Measurements from ENCODE around the gene PRDM10.

Gene PRDM10

DNA sequence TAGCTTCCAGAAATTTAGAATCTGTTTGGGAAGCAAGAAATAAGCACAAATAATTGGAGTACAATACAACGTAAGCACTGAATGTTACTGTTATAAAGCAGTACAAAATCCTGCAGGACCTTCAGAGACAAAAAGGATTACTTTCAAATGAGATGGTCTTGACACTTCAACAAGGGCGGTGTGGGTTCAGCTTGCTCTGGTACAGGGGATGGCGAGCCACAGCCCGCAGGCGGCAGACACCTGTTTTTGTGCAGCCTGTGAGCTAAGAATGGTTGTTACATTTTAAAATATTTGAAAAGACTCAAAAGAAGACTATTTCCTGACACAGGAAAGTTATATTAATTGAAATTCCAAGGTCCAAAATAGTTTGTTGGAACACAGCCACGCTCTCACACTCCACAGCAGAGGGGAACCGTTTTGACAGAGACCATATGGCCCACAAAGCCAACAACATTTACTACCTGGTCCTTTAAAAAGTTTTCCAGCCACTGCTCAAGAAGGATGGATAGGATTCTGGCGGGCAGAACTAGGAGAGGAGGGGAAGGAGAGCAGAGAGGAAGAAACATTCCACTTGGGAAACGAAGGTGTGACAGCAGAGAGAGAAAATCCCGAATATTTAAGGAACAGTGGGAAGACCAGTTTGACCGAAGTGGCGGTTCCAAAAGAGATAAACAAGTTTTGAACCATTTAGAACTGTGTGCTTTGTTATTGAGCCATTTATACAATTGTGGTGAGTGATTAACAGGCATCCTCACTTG is 6.3 kb downstream of the PRDM10 start:
- Histone ChIP-seq H3K4me2 (ENCODE audit: low read length) (no peak overlapping the region), H4K20me1 (ENCODE audit: insufficient read depth, low read length) (peaks cover 6% of the 10 kb centered on the region; the same call in 1 of the 2 replicates), H3K4me1 (ENCODE audit: low read length) (peaks cover 13% of the 10 kb centered on the region), H3K36me3 (replicated peaks; ENCODE audit: low read depth, low read length) (peaks cover 5% of the 10 kb centered on the region), H3K9ac (ENCODE audit: low read length) (no peak overlapping the region), H2AFZ (ENCODE audit: low read depth, low read length) (no peak overlapping the region), H3K79me2 (ENCODE audit: low read length) (peaks cover 32% of the 10 kb centered on the region), H3K4me3 (ENCODE audit: low read length) (no peak overlapping the region), H3K9me3 (ENCODE audit: insufficient read depth, low read length) (no peaks in the 10 kb centered on the region), H3K27me3 (ENCODE audit: low read depth, low read length) (no peaks in the 10 kb centered on the region), H3K27ac (ENCODE audit: low read length) (no peak overlapping the region)
- TF ChIP-seq, protein P1, sequence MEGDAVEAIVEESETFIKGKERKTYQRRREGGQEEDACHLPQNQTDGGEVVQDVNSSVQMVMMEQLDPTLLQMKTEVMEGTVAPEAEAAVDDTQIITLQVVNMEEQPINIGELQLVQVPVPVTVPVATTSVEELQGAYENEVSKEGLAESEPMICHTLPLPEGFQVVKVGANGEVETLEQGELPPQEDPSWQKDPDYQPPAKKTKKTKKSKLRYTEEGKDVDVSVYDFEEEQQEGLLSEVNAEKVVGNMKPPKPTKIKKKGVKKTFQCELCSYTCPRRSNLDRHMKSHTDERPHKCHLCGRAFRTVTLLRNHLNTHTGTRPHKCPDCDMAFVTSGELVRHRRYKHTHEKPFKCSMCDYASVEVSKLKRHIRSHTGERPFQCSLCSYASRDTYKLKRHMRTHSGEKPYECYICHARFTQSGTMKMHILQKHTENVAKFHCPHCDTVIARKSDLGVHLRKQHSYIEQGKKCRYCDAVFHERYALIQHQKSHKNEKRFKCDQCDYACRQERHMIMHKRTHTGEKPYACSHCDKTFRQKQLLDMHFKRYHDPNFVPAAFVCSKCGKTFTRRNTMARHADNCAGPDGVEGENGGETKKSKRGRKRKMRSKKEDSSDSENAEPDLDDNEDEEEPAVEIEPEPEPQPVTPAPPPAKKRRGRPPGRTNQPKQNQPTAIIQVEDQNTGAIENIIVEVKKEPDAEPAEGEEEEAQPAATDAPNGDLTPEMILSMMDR (IDR thresholded peaks at IDR 0.05; ENCODE audit: low read depth, low read length) = no peak
- no peak for TF ChIP-seq EZH2phosphoT487 (IDR thresholded peaks at IDR 0.05; ENCODE audit: low read depth)

DNA sequence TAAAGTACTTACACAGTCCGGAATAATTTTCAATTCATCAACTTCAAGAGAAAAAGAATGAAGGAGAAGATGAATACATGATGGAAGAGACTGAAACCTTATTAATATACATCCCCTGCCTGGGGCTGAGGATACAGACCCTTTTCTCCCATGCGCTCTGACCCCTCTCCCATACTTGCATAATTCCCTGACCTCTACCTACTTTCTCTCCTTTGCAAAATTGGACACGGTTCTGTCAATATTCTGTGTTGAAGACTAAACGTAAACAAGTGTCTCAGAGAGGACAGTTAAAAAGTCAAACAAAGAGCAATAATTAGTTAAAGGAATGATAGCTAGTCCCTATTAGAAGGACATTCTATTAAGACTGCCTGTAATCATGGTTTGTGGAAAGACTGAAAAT is 7.5 kb downstream of the PRDM10 start:
- TF ChIP-seq, protein P1 (IDR thresholded peaks at IDR 0.05; ENCODE audit: low read depth, low read length) = no peak
- no peak for TF ChIP-seq EZH2phosphoT487 (IDR thresholded peaks at IDR 0.05; ENCODE audit: low read depth)
- H3K4me3 ChIP-seq (ENCODE audit: low read length) = no peak overlapping the region
- H3K4me2 ChIP-seq (ENCODE audit: low read length) = no peak overlapping the region
- peaks cover 5% of the 10 kb centered on the region for H3K36me3 ChIP-seq (replicated peaks; ENCODE audit: low read depth, low read length)
- H4K20me1 ChIP-seq (ENCODE audit: insufficient read depth, low read length) = 0 out of 2 replicates have a peak, but pooled peaks cover 3% of the 10 kb centered on the region
- no peak overlapping the region for H3K27ac ChIP-seq (ENCODE audit: low read length)
- H3K4me1 ChIP-seq (ENCODE audit: low read length) = 0 out of 2 replicates have a peak, but pooled peaks cover 6% of the 10 kb centered on the region
- peaks cover 21% of the 10 kb centered on the region for H3K79me2 ChIP-seq (ENCODE audit: low read length)
- no peak overlapping the region for H2AFZ ChIP-seq (ENCODE audit: low read depth, low read length)
- no peak overlapping the region for H3K9ac ChIP-seq (ENCODE audit: low read length)
- H3K27me3 ChIP-seq (ENCODE audit: low read depth, low read length) = no peaks in the 10 kb centered on the region
- H3K9me3 ChIP-seq (ENCODE audit: insufficient read depth, low read length) = no peaks in the 10 kb centered on the region

DNA sequence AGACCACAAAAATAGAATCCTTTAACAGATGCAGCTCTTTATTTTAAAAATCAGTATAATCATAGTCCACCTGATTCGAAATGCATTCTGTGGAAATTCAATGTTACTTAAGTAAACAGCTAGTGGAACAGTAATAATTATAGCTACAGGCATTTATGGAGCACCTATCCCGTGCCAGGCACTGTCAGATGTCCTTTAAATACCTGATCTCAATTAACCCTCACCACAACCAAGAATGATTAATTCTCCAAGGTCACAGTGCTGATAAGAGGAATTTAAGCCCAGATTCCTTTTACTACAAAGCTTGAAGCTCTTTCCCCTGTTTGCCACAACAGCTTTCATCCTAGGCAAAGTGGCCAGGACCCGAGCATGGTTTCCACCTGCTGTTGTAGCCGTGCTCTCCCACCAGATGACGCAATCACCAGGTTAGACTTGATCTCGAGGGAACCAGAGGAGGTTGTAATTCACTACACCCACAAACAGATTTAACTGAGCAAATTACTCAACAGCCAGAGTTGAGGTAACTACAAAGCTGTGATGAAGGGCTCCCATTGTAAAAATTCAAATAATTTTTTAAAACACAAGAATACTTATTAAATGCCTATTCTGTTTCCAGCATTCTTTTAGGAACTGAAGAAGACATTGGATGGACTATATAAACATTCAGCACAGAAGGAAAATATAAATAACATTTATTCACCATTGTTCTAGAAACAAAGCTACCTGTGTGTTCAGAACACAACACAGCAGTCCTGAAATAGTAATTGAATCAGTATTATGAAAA is 10.3 kb downstream of the PRDM10 start:
- H3K79me2 ChIP-seq (ENCODE audit: low read length) = peaks cover 2% of the 10 kb centered on the region; the same call in 1 of the 2 replicates
- H3K4me1 ChIP-seq (ENCODE audit: low read length) = 0 out of 2 replicates have a peak, but pooled peaks cover 6% of the 10 kb centered on the region
- H2AFZ ChIP-seq (ENCODE audit: low read depth, low read length) = no peak overlapping the region
- no peaks in the 10 kb centered on the region for H3K27me3 ChIP-seq (ENCODE audit: low read depth, low read length)
- no peaks in the 10 kb centered on the region for H3K9me3 ChIP-seq (ENCODE audit: insufficient read depth, low read length)
- H3K4me2 ChIP-seq (ENCODE audit: low read length) = no peak overlapping the region
- no peak overlapping the region for H3K9ac ChIP-seq (ENCODE audit: low read length)
- no peak overlapping the region for H3K27ac ChIP-seq (ENCODE audit: low read length)
- H4K20me1 ChIP-seq (ENCODE audit: insufficient read depth, low read length) = 0 out of 2 replicates have a peak, but pooled peaks cover 3% of the 10 kb centered on the region
- TF ChIP-seq, protein P1 (IDR thresholded peaks at IDR 0.05; ENCODE audit: low read depth, low read length) = peak; percentile 51
- no peak for TF ChIP-seq EZH2phosphoT487 (IDR thresholded peaks at IDR 0.05; ENCODE audit: low read depth)
- H3K36me3 ChIP-seq (replicated peaks; ENCODE audit: low read depth, low read length) = no peaks in the 10 kb centered on the region
- H3K4me3 ChIP-seq (ENCODE audit: low read length) = no peak overlapping the region
